ENCODE results near the gene SEMA7A.

DNA sequence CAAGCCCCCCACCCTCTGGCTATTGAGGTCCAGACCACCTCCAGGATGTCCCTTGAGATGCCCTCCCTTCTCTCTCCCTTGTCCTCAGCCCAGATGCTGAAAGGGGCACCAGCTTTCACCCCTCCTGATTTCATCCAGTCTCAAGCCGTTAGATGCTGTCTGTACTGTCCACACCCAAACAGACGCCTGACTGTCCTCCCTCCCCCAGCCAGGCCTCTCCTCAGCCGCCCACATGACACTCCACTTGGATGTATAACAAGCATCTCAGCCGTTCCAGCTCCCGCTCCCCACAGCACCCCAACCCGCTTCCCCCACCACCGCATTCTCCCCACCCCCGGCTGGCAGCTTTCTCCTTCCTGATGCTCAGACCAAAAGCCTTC is 41.3 kb downstream of the SEMA7A start:
- TF ChIP-seq, protein P1, sequence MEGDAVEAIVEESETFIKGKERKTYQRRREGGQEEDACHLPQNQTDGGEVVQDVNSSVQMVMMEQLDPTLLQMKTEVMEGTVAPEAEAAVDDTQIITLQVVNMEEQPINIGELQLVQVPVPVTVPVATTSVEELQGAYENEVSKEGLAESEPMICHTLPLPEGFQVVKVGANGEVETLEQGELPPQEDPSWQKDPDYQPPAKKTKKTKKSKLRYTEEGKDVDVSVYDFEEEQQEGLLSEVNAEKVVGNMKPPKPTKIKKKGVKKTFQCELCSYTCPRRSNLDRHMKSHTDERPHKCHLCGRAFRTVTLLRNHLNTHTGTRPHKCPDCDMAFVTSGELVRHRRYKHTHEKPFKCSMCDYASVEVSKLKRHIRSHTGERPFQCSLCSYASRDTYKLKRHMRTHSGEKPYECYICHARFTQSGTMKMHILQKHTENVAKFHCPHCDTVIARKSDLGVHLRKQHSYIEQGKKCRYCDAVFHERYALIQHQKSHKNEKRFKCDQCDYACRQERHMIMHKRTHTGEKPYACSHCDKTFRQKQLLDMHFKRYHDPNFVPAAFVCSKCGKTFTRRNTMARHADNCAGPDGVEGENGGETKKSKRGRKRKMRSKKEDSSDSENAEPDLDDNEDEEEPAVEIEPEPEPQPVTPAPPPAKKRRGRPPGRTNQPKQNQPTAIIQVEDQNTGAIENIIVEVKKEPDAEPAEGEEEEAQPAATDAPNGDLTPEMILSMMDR (IDR thresholded peaks at IDR 0.05): no peak
- TF ChIP-seq POLR2AphosphoS5 (IDR thresholded peaks at IDR 0.05; ENCODE audit: insufficient read depth in 1 of 2, low read depth in 1 of 2) (no peak), POLR2A (IDR thresholded peaks at IDR 0.05) (no peak)

All from vagina (tissue), 2 donors.